Suprapubic skin (tissue), 4 donors: Measurements from ENCODE around the gene DNAJC4. TPM values are rescaled to one million over a fixed set of nuclear protein-coding genes. Genes with fewer than 3 reads are reported as not detected.

Experiments used
- DNase-seq, 2 donors: peaks; one replicate each; pipeline ENCODE4 v3.0.0-alpha.2; 2019; ENCODE audit warnings: low spot score in 2 of 2
- H3K27ac ChIP-seq: fragments of 200-600 bp; sonication (generic); one replicate; pipeline ENCODE4 v1.5.1; 2019
- H3K27me3 ChIP-seq: fragments of 200-600 bp; sonication (generic); one replicate; pipeline ENCODE4 v1.5.1; 2019
- H3K36me3 ChIP-seq: fragments of 200-600 bp; sonication (generic); one replicate; pipeline ENCODE4 v1.5.1; 2019
- H3K4me1 ChIP-seq: fragments of 200-600 bp; sonication (generic); one replicate; pipeline ENCODE4 v1.5.1; 2019
- H3K4me3 ChIP-seq: fragments of 200-600 bp; sonication (generic); one replicate; pipeline ENCODE4 v1.5.1; 2019; ENCODE audit warnings: mild to moderate bottlenecking
- H3K9me3 ChIP-seq: fragments of 200-600 bp; sonication (generic); one replicate; pipeline ENCODE4 v1.5.1; 2019
- CTCF ChIP-seq, 2 donors: fragments of 200-600 bp in 1 of 2; fragments of 450-650 bp in 1 of 2; sonication (generic) in 1 of 2; IDR thresholded peaks; one replicate each; pipeline ENCODE4 v1.5.1; 2016 to 2019; ENCODE audit warnings: antibody characterized with exemption in 2 of 2, mild to moderate bottlenecking in 1 of 2, moderate library complexity in 1 of 2
- EP300 ChIP-seq: sonication (generic); formaldehyde crosslinking; IDR thresholded peaks from one replicate; pipeline ENCODE4 v1.6.1; 2017; ENCODE audit warnings: antibody characterized with exemption
- POLR2A ChIP-seq, 2 donors: fragments of 450-650 bp; IDR thresholded peaks; one replicate each; pipeline ENCODE4 v1.6.1; 2017; ENCODE audit warnings: antibody characterized with exemption in 2 of 2, mild to moderate bottlenecking in 2 of 2, moderate library complexity in 2 of 2
- POLR2AphosphoS5 ChIP-seq, 3 donors: sonication (generic); formaldehyde crosslinking; IDR thresholded peaks; one replicate each; pipeline ENCODE4 v1.6.1; 2017; ENCODE audit warnings: antibody characterized with exemption in 3 of 3
- WGBS: methylation state at CpG from one replicate; pipeline ENCODE4 v1.1.5; 2018; 5-methylcytosine and 5-hydroxymethylcytosine counted together
- total RNA-seq, 4 donors: library from RNA; depleted of rRNA; stranded (reverse); fragments of >200 nt; gene quantifications; one replicate each; pipeline ENCODE4 v1.1.0, GENCODE V29; 2016

Gene DNAJC4
- total RNA-seq, 4 donors from 2014 or later = 26.9 to 55.1 (median 37.3) TPM

DNA sequence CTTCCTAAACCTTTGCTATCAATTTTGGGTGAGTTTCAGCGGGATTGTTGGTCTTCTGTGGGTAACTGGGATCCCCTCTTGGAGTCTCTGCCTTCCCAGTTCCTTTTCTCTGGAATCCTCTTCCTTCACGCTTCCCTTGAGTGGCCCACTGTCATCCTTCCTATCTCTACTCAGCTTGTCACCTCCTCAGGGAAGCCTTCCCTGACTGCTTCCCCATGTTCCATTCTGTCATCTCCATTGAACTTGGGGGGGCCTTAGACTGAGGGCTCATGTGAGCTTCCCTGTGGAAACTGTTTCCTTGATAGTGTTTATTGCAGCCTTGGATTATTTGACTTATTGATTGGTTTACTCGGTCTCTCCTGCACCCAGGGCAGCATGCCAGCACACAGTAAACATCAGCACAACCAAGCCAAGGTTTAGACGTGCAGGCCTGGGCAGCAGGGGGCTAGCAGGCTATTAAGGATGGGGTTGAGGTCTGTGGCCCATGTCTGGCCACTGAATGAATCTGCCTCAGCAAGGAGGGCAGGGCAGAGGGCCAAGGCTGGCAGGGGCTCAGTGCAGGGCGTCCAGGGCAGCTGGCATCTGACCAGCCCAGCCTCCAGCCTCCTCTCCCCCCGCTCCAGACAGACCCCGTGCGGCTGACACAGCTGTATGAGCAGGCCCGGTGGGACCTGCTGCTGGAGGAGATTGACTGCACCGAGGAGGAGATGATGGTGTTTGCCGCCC is 11.6 kb upstream of the DNAJC4 start:
- H3K4me3 ChIP-seq = no peak overlapping the region
- no peak overlapping the region for H3K27ac ChIP-seq
- H3K27me3 ChIP-seq = no peaks in the 10 kb centered on the region
- 90% methylated on average over 3 of the region's 11 CpGs for WGBS
- peaks cover 8% of the 10 kb centered on the region for H3K36me3 ChIP-seq
- H3K9me3 ChIP-seq = no peaks in the 10 kb centered on the region
- no peak for TF ChIP-seq CTCF (IDR thresholded peaks at IDR 0.05)
- no peak for TF ChIP-seq EP300
- TF ChIP-seq POLR2AphosphoS5 (IDR thresholded peaks at IDR 0.05) = no peak
- TF ChIP-seq POLR2A (IDR thresholded peaks at IDR 0.05) = no peak
- no peak for DNase-seq
- peaks cover 8% of the 10 kb centered on the region for H3K4me1 ChIP-seq

GRCh38 chr11:64219354-64219684 is 11.0 kb upstream of the DNAJC4 start:
- 70% methylated on average over 2 of the region's 7 CpGs for WGBS
- peaks cover 13% of the 10 kb centered on the region for H3K4me1 ChIP-seq
- no peak overlapping the region for H3K27ac ChIP-seq
- TF ChIP-seq POLR2A (IDR thresholded peaks at IDR 0.05) = no peak
- no peak for TF ChIP-seq EP300
- no peak for TF ChIP-seq CTCF (IDR thresholded peaks at IDR 0.05)
- no peak for TF ChIP-seq POLR2AphosphoS5 (IDR thresholded peaks at IDR 0.05)
- DNase-seq = no peak
- peaks cover 8% of the 10 kb centered on the region for H3K36me3 ChIP-seq
- H3K9me3 ChIP-seq = no peaks in the 10 kb centered on the region
- H3K4me3 ChIP-seq = no peak overlapping the region
- no peaks in the 10 kb centered on the region for H3K27me3 ChIP-seq

DNA sequence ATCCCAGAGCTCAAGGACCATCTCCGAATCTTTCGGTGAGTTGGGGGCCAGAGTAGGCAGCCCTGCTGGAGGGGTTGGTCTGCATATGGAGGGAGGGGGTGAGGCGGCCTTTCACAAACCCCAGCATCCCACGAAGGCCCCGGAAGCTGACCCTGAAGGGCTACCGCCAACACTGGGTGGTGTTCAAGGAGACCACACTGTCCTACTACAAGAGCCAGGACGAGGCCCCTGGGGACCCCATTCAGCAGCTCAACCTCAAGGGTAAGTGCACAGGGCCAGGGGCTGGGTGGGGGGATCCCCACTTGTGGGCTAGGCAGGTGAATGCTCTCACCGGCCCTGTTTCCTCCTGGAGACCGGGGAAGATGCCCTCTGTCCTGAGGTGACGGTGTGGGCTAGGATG is 10.6 kb upstream of the DNAJC4 start:
- whole genome bisulfite sequencing = no CpG with 5 or more reads among the region's 10 CpGs
- no peak overlapping the region for H3K4me3 ChIP-seq
- no peak for TF ChIP-seq EP300
- TF ChIP-seq POLR2AphosphoS5 (IDR thresholded peaks at IDR 0.05) = no peak
- TF ChIP-seq POLR2A (IDR thresholded peaks at IDR 0.05) = no peak
- no peak for TF ChIP-seq CTCF (IDR thresholded peaks at IDR 0.05)
- no peak overlapping the region for H3K27ac ChIP-seq
- H3K9me3 ChIP-seq = no peaks in the 10 kb centered on the region
- DNase-seq = no peak
- peaks cover 17% of the 10 kb centered on the region for H3K4me1 ChIP-seq
- H3K36me3 ChIP-seq = peaks cover 8% of the 10 kb centered on the region
- H3K27me3 ChIP-seq = no peaks in the 10 kb centered on the region

DNA sequence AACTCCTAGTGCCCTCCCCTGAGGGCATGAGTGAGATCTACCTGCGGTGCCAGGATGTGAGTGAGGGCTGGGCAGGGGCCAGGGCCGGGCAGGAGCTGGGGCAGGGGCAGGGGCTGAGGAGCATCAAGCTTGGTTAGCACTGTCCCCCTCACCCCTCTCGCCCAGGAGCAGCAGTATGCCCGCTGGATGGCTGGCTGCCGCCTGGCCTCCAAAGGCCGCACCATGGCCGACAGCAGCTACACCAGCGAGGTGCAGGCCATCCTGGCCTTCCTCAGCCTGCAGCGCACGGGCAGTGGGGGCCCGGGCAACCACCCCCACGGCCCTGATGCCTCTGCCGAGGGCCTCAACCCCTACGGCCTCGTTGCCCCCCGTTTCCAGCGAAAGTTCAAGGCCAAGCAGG is 10.1 kb upstream of the DNAJC4 start:
- TF ChIP-seq POLR2AphosphoS5 (IDR thresholded peaks at IDR 0.05) (no peak), CTCF (IDR thresholded peaks at IDR 0.05) (no peak), EP300 (no peak), POLR2A (IDR thresholded peaks at IDR 0.05) (no peak)
- Histone ChIP-seq H3K4me1 (peaks cover 22% of the 10 kb centered on the region), H3K36me3 (peaks cover 8% of the 10 kb centered on the region), H3K27ac (no peak overlapping the region), H3K27me3 (no peaks in the 10 kb centered on the region), H3K4me3 (no peak overlapping the region), H3K9me3 (no peaks in the 10 kb centered on the region)
- 81% methylated on average over 5 of the region's 17 CpGs for WGBS
- no peak for DNase-seq

- H3K27ac ChIP-seq = no peak overlapping the region
- H3K27me3 ChIP-seq = no peaks in the 10 kb centered on the region
- peaks cover 27% of the 10 kb centered on the region for H3K4me1 ChIP-seq
- H3K9me3 ChIP-seq = no peaks in the 10 kb centered on the region
- 82% methylated on average over 5 of the region's 14 CpGs for WGBS
- TF ChIP-seq POLR2AphosphoS5 (IDR thresholded peaks at IDR 0.05) (no peak), POLR2A (IDR thresholded peaks at IDR 0.05) (no peak), CTCF (IDR thresholded peaks at IDR 0.05) (no peak), EP300 (no peak)
- H3K4me3 ChIP-seq = no peak overlapping the region
- H3K36me3 ChIP-seq = peaks cover 8% of the 10 kb centered on the region
- DNase-seq = no peak
Observed at GRCh38 chr11:64220798-64221197, 9.6 kb upstream of the DNAJC4 start.
